Fibroblast of skin of abdomen (primary cell): ENCODE measurements around the gene SRGAP2C.
A peak's percentile ranks its signal among the peaks of the same experiment; 100 is the strongest.
"Not testable (repeated sequence)": the region's sequence is repeated elsewhere in the genome, so short reads cannot be mapped to it uniquely, and the experiment has no call there.

Source experiments
- DNase-seq: peaks from one replicate; pipeline ENCODE4 v3.0.0-alpha.2; 2013

The SRGAP2C gene

GRCh38 chr1:121280699-121281317 lies 96.0 kb downstream of the SRGAP2C start:
- not testable (repeated sequence) for DNase-seq

GRCh38 chr1:121281480-121281879 lies 96.7 kb downstream of the SRGAP2C start:
- DNase-seq, result not testable (repeated sequence)

- DNase-seq, result peak; percentile 19
These were observed 98.9 kb downstream of the SRGAP2C start for GRCh38 chr1:121283587-121284180.

GRCh38 chr1:121292590-121292989 lies 107.8 kb downstream of the SRGAP2C start:
- DNase-seq, result not testable (repeated sequence)

- not testable (repeated sequence) for DNase-seq
These were observed 108.8 kb downstream of the SRGAP2C start for GRCh38 chr1:121293263-121294204.

DNA sequence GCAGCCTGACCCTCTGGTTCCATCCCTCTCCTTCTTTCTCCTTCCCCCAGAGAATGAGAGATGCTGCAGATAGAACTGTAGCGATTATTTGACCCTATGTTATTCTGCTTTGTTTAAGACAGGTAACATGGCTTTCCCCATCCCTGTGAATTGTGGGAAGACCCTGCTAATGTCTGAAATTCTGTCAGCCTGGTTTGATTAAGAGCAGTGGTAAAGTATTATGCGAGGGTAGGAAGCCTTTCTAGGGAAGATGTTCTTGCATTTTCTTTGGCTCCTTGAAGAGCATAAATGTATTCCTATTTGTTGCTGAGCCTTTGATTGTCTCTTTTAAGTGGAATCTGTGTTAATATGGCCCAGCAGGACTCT lies 109.4 kb downstream of the SRGAP2C start:
- DNase-seq, result not testable (repeated sequence)

DNA sequence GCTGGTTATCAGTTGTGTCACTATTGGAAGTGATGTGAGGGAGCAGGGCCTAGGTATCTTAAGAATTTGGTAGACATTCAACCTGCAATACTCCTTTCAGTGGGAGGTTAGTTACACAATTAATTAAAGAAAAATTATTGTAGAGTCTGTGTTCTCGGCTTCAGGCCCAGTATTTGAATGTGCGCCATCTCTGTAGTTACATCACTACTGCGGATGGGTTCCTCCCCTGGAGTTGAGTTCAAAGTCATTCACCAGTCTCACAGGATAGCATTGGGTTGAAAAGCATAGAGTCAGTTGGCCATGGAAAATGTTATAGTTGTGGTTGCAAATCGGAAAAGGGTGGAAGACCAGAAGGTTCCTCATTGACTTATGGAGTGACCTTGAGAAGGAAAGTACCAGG lies 111.8 kb downstream of the SRGAP2C start:
- not testable (repeated sequence) for DNase-seq

DNA sequence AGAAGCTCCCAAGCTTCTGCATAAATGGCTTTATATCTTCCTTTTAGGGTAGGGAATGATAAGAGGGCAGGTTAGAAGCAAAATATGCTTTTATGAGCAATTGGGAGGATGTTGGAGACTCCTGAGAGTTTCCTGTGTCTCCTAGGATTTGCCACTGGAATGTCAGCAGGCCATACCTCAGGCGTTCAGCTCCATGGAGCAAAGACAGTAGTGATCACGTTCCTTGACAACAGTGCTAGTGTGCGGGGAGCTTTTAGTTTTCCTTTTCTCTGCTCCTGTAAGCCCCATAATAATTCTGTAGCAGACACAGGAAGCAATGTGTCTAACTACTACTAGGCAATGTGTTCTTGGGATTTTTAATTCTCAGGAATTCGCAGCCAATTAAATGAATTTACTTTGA lies 113.8 kb downstream of the SRGAP2C start:
- DNase-seq, result not testable (repeated sequence)

DNA sequence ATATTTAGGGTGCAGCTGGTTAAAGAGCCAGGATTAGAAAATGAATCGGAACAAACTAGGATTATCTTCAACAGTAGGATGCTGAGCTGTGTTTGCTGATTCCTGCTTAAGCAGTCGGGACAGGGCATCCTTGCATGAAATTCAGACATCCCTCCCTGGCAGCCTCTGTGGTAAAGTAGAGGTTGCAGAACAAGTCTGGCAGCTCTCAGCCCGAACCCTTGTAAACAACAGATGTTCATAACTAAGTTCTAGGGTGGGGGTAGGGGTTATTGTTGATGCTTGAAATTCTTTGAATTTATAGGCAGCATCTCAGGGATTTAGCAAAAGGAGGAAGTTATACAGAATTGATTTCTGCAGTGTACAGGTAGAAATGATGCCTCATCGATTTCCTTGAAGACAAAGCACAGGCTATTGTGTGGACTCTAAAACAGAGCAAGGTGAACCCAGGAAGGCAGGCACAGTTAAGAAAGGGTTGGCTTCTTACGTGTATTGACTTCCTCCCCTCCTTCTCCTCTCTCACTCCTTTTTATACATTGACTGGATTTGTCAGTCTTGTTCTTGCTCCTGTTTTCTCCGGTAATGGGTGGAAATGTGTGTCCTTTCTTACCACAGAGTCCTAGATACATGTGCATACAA lies 114.9 kb downstream of the SRGAP2C start:
- not testable (repeated sequence) for DNase-seq

DNA sequence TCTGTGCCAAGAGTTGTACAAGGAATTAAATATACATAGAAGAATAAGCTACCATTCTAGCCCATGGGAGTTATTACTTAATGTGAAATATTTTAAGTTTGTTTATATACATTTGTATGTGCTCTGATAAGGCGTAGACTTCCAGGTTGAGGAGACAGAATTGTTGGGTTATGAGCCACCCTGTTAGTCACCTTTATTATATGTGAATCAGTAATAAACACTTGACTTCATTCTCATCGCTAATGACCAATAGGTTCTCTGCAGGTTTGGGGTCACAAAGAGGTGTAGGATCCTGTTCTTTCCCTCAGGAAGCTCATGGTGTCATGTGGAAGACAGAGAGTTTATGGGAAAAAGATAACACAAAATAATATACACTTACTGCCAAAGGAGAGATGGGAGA lies 117.1 kb downstream of the SRGAP2C start:
- DNase-seq, result not testable (repeated sequence)

GRCh38 chr1:121307759-121308158 lies 123.0 kb downstream of the SRGAP2C start:
- DNase-seq, result not testable (repeated sequence)

DNA sequence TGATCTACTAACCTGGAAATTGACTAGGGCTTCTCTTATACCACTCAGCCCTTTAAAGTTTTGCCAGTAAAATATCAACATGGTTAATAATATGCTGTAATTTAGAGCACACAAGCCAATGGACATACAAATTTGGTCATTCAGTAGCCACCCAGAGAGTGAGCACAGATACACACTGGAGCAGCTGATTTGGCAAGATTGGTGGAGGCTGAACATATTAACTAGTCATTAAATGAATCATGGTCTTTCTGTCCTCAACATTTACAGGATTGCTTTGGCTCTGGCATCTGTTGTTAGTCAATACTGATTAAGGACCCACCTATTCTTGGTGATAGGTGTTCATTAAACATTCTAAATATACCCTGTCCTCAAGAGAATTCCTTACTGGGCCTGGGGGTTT lies 130.7 kb downstream of the SRGAP2C start:
- not testable (repeated sequence) for DNase-seq

DNA sequence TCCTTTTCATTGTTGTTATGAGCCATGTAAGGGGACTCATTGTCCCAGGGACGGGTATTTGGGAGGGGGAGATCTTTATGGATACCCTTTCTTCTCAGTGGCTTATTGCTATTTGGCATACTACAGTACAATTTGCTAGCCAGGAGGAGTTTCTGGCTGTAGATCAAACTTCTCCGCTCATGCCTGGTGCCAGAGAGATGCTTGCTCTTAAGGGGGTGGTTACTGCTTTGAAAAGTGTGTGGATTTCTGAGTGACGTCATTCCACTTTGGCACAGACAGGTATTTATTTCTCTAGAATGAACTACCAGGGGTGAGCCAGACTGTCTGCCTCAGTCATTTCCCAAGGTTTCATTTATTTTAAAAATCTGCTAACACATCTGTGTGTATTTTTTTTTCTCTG lies 131.3 kb downstream of the SRGAP2C start:
- DNase-seq, result not testable (repeated sequence)

- DNase-seq, result not testable (repeated sequence)
These were observed 133.0 kb downstream of the SRGAP2C start for GRCh38 chr1:121317491-121318468.

DNA sequence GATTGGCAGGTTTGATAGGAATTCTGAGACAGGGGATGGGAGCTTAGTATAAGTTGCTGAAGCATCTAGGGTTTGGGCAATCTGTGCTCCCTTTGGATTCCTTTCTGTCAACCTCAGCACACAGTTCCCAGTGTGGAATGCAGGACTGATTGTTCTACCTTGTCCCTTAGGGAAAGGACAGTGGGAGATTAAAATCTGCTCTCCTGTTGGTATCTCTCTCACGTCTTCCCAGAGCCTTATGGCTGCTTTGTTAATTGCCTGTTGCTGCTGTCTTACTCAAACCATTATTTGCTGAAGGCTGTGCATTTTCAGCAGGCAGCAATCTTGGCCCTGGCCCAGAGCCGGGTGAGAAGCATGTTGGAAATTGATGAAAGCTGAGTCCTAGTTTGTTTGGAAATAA lies 133.9 kb downstream of the SRGAP2C start:
- not testable (repeated sequence) for DNase-seq

DNA sequence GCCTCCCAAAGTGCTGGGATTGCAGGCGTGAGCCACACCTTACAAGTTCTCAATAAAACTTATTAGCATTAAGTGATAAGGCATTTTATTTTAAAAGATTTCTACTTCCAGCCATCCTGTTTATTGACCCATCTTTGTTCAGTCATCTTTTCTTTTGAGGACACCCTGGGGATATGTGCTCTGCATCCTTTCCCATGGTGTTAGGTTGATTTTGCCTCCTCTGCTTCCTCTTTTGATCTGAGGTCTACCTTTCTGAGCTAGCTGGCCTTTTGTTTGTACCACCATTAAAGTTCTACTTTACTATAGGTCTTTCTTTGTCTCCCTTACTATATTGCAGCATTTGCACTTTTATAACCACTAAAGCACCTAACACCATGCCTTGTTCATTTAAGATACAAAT lies 136.9 kb downstream of the SRGAP2C start:
- DNase-seq, result not testable (repeated sequence)

- not testable (repeated sequence) for DNase-seq
These were observed 140.0 kb downstream of the SRGAP2C start for GRCh38 chr1:121324726-121325125.

DNA sequence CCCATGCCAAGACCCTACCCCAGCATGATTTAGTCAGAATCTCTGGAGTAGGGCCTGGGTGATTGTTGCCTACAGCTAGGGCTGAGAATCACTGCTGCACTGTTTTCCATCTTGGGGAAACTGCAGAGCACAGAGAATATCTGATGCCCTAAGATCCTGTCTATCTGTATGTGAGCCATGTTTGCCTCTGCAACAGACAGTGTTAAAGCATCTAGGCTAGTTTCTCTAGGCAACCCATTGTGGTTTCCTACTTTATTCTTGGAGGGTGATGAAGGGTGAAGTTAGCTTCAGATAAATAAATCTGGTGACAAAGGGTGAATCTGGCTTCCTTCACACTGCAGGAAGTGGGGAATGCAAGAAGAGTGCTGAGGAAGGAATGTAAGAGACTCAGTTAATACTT lies 147.4 kb downstream of the SRGAP2C start:
- DNase-seq, result not testable (repeated sequence)

GRCh38 chr1:121332599-121333562 lies 148.1 kb downstream of the SRGAP2C start:
- DNase-seq, result not testable (repeated sequence)

GRCh38 chr1:121337958-121338357 lies 153.2 kb downstream of the SRGAP2C start:
- not testable (repeated sequence) for DNase-seq
